Caco-2 (cell line): ENCODE data around the gene ARHGEF4. TPM values are rescaled to one million over a fixed set of nuclear protein-coding genes. Genes with fewer than 3 reads are reported as not detected.

Experiments
- BruUV-seq: library from RNA; stranded (reverse); fragments of 400-500 nt; replicated peaks from 2 replicates; lab custom pipeline; 2021; lab: Mats Ljungman, UMichigan
- CTCF ChIA-PET: fragments of 300-600 bp; sonication (Branson Sonifier 250); formaldehyde crosslinking; loops from one replicate; lab custom pipeline; 2022; ENCODE audit warnings: antibody characterized with exemption; lab: Charles Lee
- POLR2A ChIA-PET: fragments of 300-600 bp; sonication (Branson Sonifier 250); formaldehyde crosslinking; loops from one replicate; lab custom pipeline; 2022; ENCODE audit warnings: antibody characterized with exemption; lab: Charles Lee
- DNase-seq, 2 experiments: peaks; one replicate each; pipeline versions ENCODE4 v3.0.0 to v3.0.0-alpha.2; 2020 to 2022
- H3K27me3 ChIP-seq: replicated peaks from 2 replicates; pipeline ENCODE4 v1.6.0; 2011; ENCODE audit warnings: low read length; ENCODE audit not compliant: control insufficient read depth, insufficient read depth
- H3K36me3 ChIP-seq: 2 replicates; pipeline ENCODE4 v1.5.1; 2011; ENCODE audit warnings: low read length; ENCODE audit not compliant: control insufficient read depth, insufficient read depth
- H3K4me1 ChIP-seq: fragments of 250-450 bp; sonication (Bioruptor Pico); 2 replicates; pipeline ENCODE4 v1.5.1; 2020; ENCODE audit warnings: mild to moderate bottlenecking
- H3K4me3 ChIP-seq: 2 replicates; pipeline ENCODE4 v1.5.1; 2011; ENCODE audit warnings: low read depth, mild to moderate bottlenecking, control low read depth, low read length
- H3K9me3 ChIP-seq: fragments of 250-450 bp; sonication (Bioruptor Pico); 2 replicates; pipeline ENCODE4 v1.5.1; 2020; ENCODE audit warnings: mild to moderate bottlenecking, moderate library complexity
- H3K27ac Mint-ChIP-seq: one replicate; pipeline ENCODE4 v1.8.0; 2022; ENCODE audit warnings: mixed read lengths; ENCODE audit not compliant: unreplicated experiment
- H3K27me3 Mint-ChIP-seq: one replicate; pipeline ENCODE4 v1.8.0; 2022; ENCODE audit warnings: mixed read lengths; ENCODE audit not compliant: insufficient read depth, unreplicated experiment
- H3K36me3 Mint-ChIP-seq: one replicate; pipeline ENCODE4 v1.8.0; 2022; ENCODE audit warnings: mild to moderate bottlenecking, mixed read lengths; ENCODE audit not compliant: insufficient read depth, unreplicated experiment
- H3K4me1 Mint-ChIP-seq: one replicate; pipeline ENCODE4 v1.8.0; 2022; ENCODE audit warnings: low read depth, mixed read lengths; ENCODE audit not compliant: unreplicated experiment
- H3K4me3 Mint-ChIP-seq: one replicate; pipeline ENCODE4 v1.8.0; 2022; ENCODE audit warnings: mild to moderate bottlenecking, moderate library complexity, mixed read lengths; ENCODE audit not compliant: unreplicated experiment
- H3K9me3 Mint-ChIP-seq: one replicate; pipeline ENCODE4 v1.8.0; 2022; ENCODE audit warnings: mixed read lengths; ENCODE audit not compliant: unreplicated experiment
- CTCF ChIP-seq, 2 experiments: fragments of 200-600 bp in 1 of 2; IDR thresholded peaks; 1 replicate in 1 of 2; 2 replicates in 1 of 2; pipeline versions ENCODE4 v1.5.1 to v1.8.0; 2011 to 2022; ENCODE audit warnings: antibody characterized with exemption in 1 of 2, control low read depth in 1 of 2, inconsistent platforms in 1 of 2, low read depth in 1 of 2, low read length in 1 of 2, mild to moderate bottlenecking in 1 of 2, moderate library complexity in 1 of 2; ENCODE audit not compliant: insufficient read depth in 1 of 2, severe bottlenecking in 1 of 2, unreplicated experiment in 1 of 2
- intact Hi-C: fragments of 100-400 bp; cut with micrococcal nuclease; formaldehyde crosslinking; loops from one replicate; pipeline ENCODE4 v1.10.0; 2022; ENCODE audit not compliant: unreplicated experiment
- total RNA-seq: library from RNA; stranded (reverse); gene quantifications from 2 replicates; pipeline ENCODE4 v1.2.3, GENCODE V29; 2022

Gene ARHGEF4
- total RNA-seq, 1 experiment from 2014 or later = 1.8 TPM

GRCh38 chr2:131039535-131039907, 202.8 kb downstream of the ARHGEF4 start:
- no peak for DNase-seq
- CTCF ChIA-PET = no interaction called here
- no peaks in the 10 kb centered on the region for H3K36me3 ChIP-seq
- POLR2A ChIA-PET = no interaction called here
- no TSS peak for BruUV-seq
- no peaks in the 10 kb centered on the region for H3K4me1 Mint-ChIP-seq
- H3K4me3 Mint-ChIP-seq = no peak overlapping the region
- no peaks in the 10 kb centered on the region for H3K27me3 Mint-ChIP-seq
- H3K9me3 Mint-ChIP-seq = no peaks in the 10 kb centered on the region
- H3K4me3 ChIP-seq = no peak overlapping the region
- no peaks in the 10 kb centered on the region for H3K4me1 ChIP-seq
- intact Hi-C loops = no loop called here
- H3K27ac Mint-ChIP-seq = no peak overlapping the region
- no peak for TF ChIP-seq CTCF (IDR thresholded peaks at IDR 0.05; ENCODE audit: insufficient read depth in 1 of 2, low read depth in 1 of 2, low read length in 1 of 2, severe bottlenecking in 1 of 2, unreplicated experiment in 1 of 2)
- H3K9me3 ChIP-seq = no peaks in the 10 kb centered on the region
- peaks cover 6% of the 10 kb centered on the region for H3K36me3 Mint-ChIP-seq
- no peaks in the 10 kb centered on the region for H3K27me3 ChIP-seq

- no peaks in the 10 kb centered on the region for H3K9me3 ChIP-seq
- no peak for DNase-seq
- no peaks in the 10 kb centered on the region for H3K27me3 ChIP-seq
- no peak overlapping the region for H3K4me3 ChIP-seq
- H3K27ac Mint-ChIP-seq = no peak overlapping the region
- H3K9me3 Mint-ChIP-seq = no peaks in the 10 kb centered on the region
- intact Hi-C loops = no loop called here
- TF ChIP-seq CTCF (IDR thresholded peaks at IDR 0.05; ENCODE audit: insufficient read depth in 1 of 2, low read depth in 1 of 2, low read length in 1 of 2, severe bottlenecking in 1 of 2, unreplicated experiment in 1 of 2) = no peak
- no peaks in the 10 kb centered on the region for H3K4me1 ChIP-seq
- no peaks in the 10 kb centered on the region for H3K4me1 Mint-ChIP-seq
- CTCF ChIA-PET = no interaction called here
- no peaks in the 10 kb centered on the region for H3K27me3 Mint-ChIP-seq
- no TSS peak for BruUV-seq
- peaks cover 6% of the 10 kb centered on the region for H3K36me3 Mint-ChIP-seq
- POLR2A ChIA-PET = no interaction called here
- H3K36me3 ChIP-seq = no peaks in the 10 kb centered on the region
- no peak overlapping the region for H3K4me3 Mint-ChIP-seq
Observed at GRCh38 chr2:131039908-131040660, 203.4 kb downstream of the ARHGEF4 start.

GRCh38 chr2:131040661-131041401, 204.1 kb downstream of the ARHGEF4 start:
- no peak overlapping the region for H3K4me3 Mint-ChIP-seq
- DNase-seq = no peak
- no peaks in the 10 kb centered on the region for H3K4me1 ChIP-seq
- H3K27me3 ChIP-seq = no peaks in the 10 kb centered on the region
- no peaks in the 10 kb centered on the region for H3K9me3 Mint-ChIP-seq
- TF ChIP-seq CTCF (IDR thresholded peaks at IDR 0.05; ENCODE audit: insufficient read depth in 1 of 2, low read depth in 1 of 2, low read length in 1 of 2, severe bottlenecking in 1 of 2, unreplicated experiment in 1 of 2) = no peak
- ChIA-PET POLR2A (no interaction called here), CTCF (no interaction called here)
- H3K27me3 Mint-ChIP-seq = no peaks in the 10 kb centered on the region
- H3K9me3 ChIP-seq = no peaks in the 10 kb centered on the region
- BruUV-seq = no TSS peak
- no peak overlapping the region for H3K4me3 ChIP-seq
- no peak overlapping the region for H3K27ac Mint-ChIP-seq
- no peaks in the 10 kb centered on the region for H3K36me3 ChIP-seq
- H3K4me1 Mint-ChIP-seq = no peaks in the 10 kb centered on the region
- H3K36me3 Mint-ChIP-seq = peaks cover 10% of the 10 kb centered on the region
- intact Hi-C loops = no loop called here
